WTC11 (cell line): ENCODE data around the gene MAEA. TPM values are rescaled to one million over a fixed set of nuclear protein-coding genes. Genes with fewer than 3 reads are reported as not detected.

Experiments used
- ATAC-seq: fragments of 200-7000 bp; cut with Tn5 transposase; 2 replicates; pipeline ENCODE4 v1.10.0; 2021; ENCODE audit warnings: mild to moderate bottlenecking, moderate library complexity
- CTCF ChIA-PET: fragments of 300-600 bp; sonication (Branson Sonifier 250); formaldehyde crosslinking; loops from one replicate; lab custom pipeline; 2021; ENCODE audit warnings: antibody characterized with exemption; lab: Charles Lee
- POLR2A ChIA-PET: fragments of 350-600 bp; sonication (Branson Sonifier 250); formaldehyde crosslinking; loops from one replicate; lab custom pipeline; 2021; ENCODE audit warnings: antibody characterized with exemption; lab: Charles Lee
- DNase-seq: peaks from one replicate; pipeline ENCODE4 v3.0.0; 2021; ENCODE audit warnings: low spot score
- H3K27ac Mint-ChIP-seq: 2 replicates; pipeline ENCODE4 v1.8.0; 2021; ENCODE audit warnings: mixed read lengths
- H3K27me3 Mint-ChIP-seq: 2 replicates; pipeline ENCODE4 v1.8.0; 2021; ENCODE audit warnings: low read depth, mild to moderate bottlenecking, moderate library complexity, mixed read lengths
- H3K36me3 Mint-ChIP-seq: 2 replicates; pipeline ENCODE4 v1.8.0; 2021; ENCODE audit warnings: mixed read lengths
- H3K4me1 Mint-ChIP-seq: 2 replicates; pipeline ENCODE4 v1.8.0; 2022; ENCODE audit warnings: mixed read lengths
- H3K4me3 Mint-ChIP-seq: 2 replicates; pipeline ENCODE4 v1.8.0; 2021; ENCODE audit warnings: mild to moderate bottlenecking, moderate library complexity, mixed read lengths
- H3K9me3 Mint-ChIP-seq: 2 replicates; pipeline ENCODE4 v1.8.0; 2021; ENCODE audit warnings: mixed read lengths
- CDX4 ChIP-seq: fragments of 250-450 bp; sonication (Bioruptor Pico); IDR thresholded peaks from 2 replicates; pipeline ENCODE4 v1.9.0; 2021; ENCODE audit warnings: moderate library complexity, mild to moderate bottlenecking, inconsistent platforms, borderline replicate concordance
- ETV6 ChIP-seq: sonication (generic); formaldehyde crosslinking; IDR thresholded peaks from 2 replicates; pipeline ENCODE4 v1.8.1; 2022; ENCODE audit warnings: mild to moderate bottlenecking, missing genetic modification reagents
- FOXK1 ChIP-seq: sonication (generic); formaldehyde crosslinking; IDR thresholded peaks from 2 replicates; pipeline ENCODE4 v1.8.0; 2022; ENCODE audit warnings: mild to moderate bottlenecking, moderate library complexity, missing genetic modification reagents
- FOXP4 ChIP-seq: sonication (generic); formaldehyde crosslinking; IDR thresholded peaks from 2 replicates; pipeline ENCODE4 v1.8.0; 2022; ENCODE audit warnings: mild to moderate bottlenecking, missing genetic modification reagents
- IRF1 ChIP-seq: sonication (generic); formaldehyde crosslinking; IDR thresholded peaks from 2 replicates; pipeline ENCODE4 v1.8.0; 2023; ENCODE audit warnings: missing genetic modification reagents
- JAZF1 ChIP-seq: fragments of 250-450 bp; sonication (Bioruptor Pico); IDR thresholded peaks from 2 replicates; pipeline ENCODE4 v1.9.0; 2021; ENCODE audit warnings: moderate library complexity, mild to moderate bottlenecking, inconsistent platforms
- NFE2L1 ChIP-seq: sonication (generic); formaldehyde crosslinking; IDR thresholded peaks from 2 replicates; pipeline ENCODE4 v1.8.1; 2023; ENCODE audit warnings: missing genetic modification reagents
- NR2C2 ChIP-seq: sonication (generic); formaldehyde crosslinking; IDR thresholded peaks from 2 replicates; pipeline ENCODE4 v1.8.0; 2022; ENCODE audit warnings: mild to moderate bottlenecking, missing genetic modification reagents
- STAT6 ChIP-seq: sonication (generic); formaldehyde crosslinking; conservative IDR thresholded peaks from 2 replicates; pipeline ENCODE4 v1.8.1; 2023; ENCODE audit warnings: mild to moderate bottlenecking, low read depth, missing genetic modification reagents, moderate library complexity
- TCF7 ChIP-seq: sonication (generic); formaldehyde crosslinking; IDR thresholded peaks from 2 replicates; pipeline ENCODE4 v1.8.0; 2022; ENCODE audit warnings: mild to moderate bottlenecking, low read depth, missing genetic modification reagents, moderate library complexity
- TP53 ChIP-seq: sonication (generic); formaldehyde crosslinking; IDR thresholded peaks from 2 replicates; pipeline ENCODE4 v1.8.1; 2023; ENCODE audit warnings: mild to moderate bottlenecking, missing genetic modification reagents
- ZBTB21 ChIP-seq: sonication (generic); formaldehyde crosslinking; IDR thresholded peaks from 2 replicates; pipeline ENCODE4 v1.8.1; 2023; ENCODE audit warnings: mild to moderate bottlenecking, missing genetic modification reagents, borderline replicate concordance
- ZBTB43 ChIP-seq: sonication (generic); formaldehyde crosslinking; IDR thresholded peaks from 2 replicates; pipeline ENCODE4 v1.8.1; 2023; ENCODE audit warnings: mild to moderate bottlenecking, missing genetic modification reagents
- ZNF232 ChIP-seq: sonication (generic); formaldehyde crosslinking; IDR thresholded peaks from 2 replicates; pipeline ENCODE4 v1.8.0; 2022; ENCODE audit warnings: mild to moderate bottlenecking, missing genetic modification reagents
- ZNF416 ChIP-seq: fragments of 250-450 bp; sonication (Bioruptor Pico); IDR thresholded peaks from 2 replicates; pipeline ENCODE4 v1.9.0; 2021; ENCODE audit warnings: mild to moderate bottlenecking, inconsistent platforms
- total RNA-seq: library from RNA; stranded (reverse); gene quantifications from 3 replicates; pipeline ENCODE4 v1.2.3, GENCODE V29; 2021

MAEA gene
- total RNA-seq, 1 experiment from 2014 or later, result 86.9 TPM

GRCh38 chr4:1338752-1339414 lies 49.2 kb downstream of the MAEA start:
- no peak for TF ChIP-seq TP53 (CRISPR knock-in tag)
- no peak for TF ChIP-seq TCF7 (CRISPR knock-in tag)
- no peak for TF ChIP-seq NFE2L1
- TF ChIP-seq FOXK1 (CRISPR knock-in tag), result no peak
- no peak for TF ChIP-seq ZBTB43 (CRISPR knock-in tag)
- TF ChIP-seq FOXP4, result no peak
- no peak for TF ChIP-seq NR2C2
- TF ChIP-seq CDX4 (CRISPR knock-in tag), result no peak
- no peak for TF ChIP-seq ZNF416
- TF ChIP-seq JAZF1 (CRISPR knock-in tag), result no peak
- TF ChIP-seq, all 79 proteins: peak for 0
- no peaks in the 10 kb centered on the region for H3K4me1 Mint-ChIP-seq
- ChIA-PET POLR2A (no interaction called here), CTCF (no interaction called here)
- peaks cover 51% of the 10 kb centered on the region for H3K36me3 Mint-ChIP-seq
- H3K27me3 Mint-ChIP-seq, result no peaks in the 10 kb centered on the region
- no peak for ATAC-seq
- no peak for DNase-seq
- no peaks in the 10 kb centered on the region for H3K9me3 Mint-ChIP-seq
- H3K4me3 Mint-ChIP-seq, result no peak overlapping the region
- H3K27ac Mint-ChIP-seq, result no peak overlapping the region

DNA sequence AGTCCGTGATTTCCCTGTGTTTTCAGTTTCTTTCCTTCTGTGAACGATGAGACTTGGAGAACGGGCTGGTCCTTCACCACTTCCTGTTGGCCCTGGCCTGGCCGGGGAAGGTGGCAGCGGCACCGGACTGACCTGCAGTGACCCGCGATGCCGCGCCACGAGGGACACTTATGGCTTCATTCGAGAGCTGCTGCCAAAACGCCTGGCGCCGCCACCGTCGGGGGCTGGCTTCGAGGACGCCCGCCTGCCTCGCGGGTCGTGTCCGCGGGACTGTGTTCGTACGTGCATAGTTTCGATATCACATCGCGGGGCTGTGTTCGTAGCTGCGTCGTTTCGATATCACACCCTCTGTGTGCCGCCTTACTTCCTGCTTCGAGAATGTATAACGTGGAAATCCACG lies 49.8 kb downstream of the MAEA start:
- DNase-seq, result no peak
- H3K9me3 Mint-ChIP-seq, result no peaks in the 10 kb centered on the region
- H3K36me3 Mint-ChIP-seq, result peaks cover 49% of the 10 kb centered on the region
- H3K4me1 Mint-ChIP-seq, result peaks cover under 1% of the 10 kb centered on the region
- POLR2A ChIA-PET, result no interaction called here
- no peak overlapping the region for H3K27ac Mint-ChIP-seq
- CTCF ChIA-PET, result no interaction called here
- no peaks in the 10 kb centered on the region for H3K27me3 Mint-ChIP-seq
- TF ChIP-seq ZNF232 (CRISPR knock-in tag) (no peak), ZBTB21 (CRISPR knock-in tag) (no peak), ZBTB43 (CRISPR knock-in tag) (no peak), IRF1 (CRISPR knock-in tag) (no peak), FOXK1 (CRISPR knock-in tag) (no peak), STAT6 (CRISPR knock-in tag) (no peak), ETV6 (CRISPR knock-in tag) (no peak)
- TF ChIP-seq, all 79 proteins: peak for 0
- no peak for ATAC-seq
- no peak overlapping the region for H3K4me3 Mint-ChIP-seq
